Body of pancreas (tissue), 4 donors: ENCODE results near the gene MPHOSPH8.
"Not testable (repeated sequence)": the region's sequence is repeated elsewhere in the genome, so short reads cannot be mapped to it uniquely, and the experiment has no call there.

Experiments
- CTCF ChIP-seq, 7 experiments: fragments of 450-650 bp in 4 of 7; fragments of 200-600 bp in 3 of 7; sonication (generic) in 3 of 7; IDR thresholded peaks; one replicate each; pipeline ENCODE4 v1.5.1; 2016 to 2019; ENCODE audit warnings: antibody characterized with exemption in 7 of 7
- POLR2A ChIP-seq, 3 donors: fragments of 450-650 bp; IDR thresholded peaks; one replicate each; pipeline ENCODE4 v1.6.1; 2016; ENCODE audit warnings: antibody characterized with exemption in 3 of 3, mild to moderate bottlenecking in 2 of 3

DNA sequence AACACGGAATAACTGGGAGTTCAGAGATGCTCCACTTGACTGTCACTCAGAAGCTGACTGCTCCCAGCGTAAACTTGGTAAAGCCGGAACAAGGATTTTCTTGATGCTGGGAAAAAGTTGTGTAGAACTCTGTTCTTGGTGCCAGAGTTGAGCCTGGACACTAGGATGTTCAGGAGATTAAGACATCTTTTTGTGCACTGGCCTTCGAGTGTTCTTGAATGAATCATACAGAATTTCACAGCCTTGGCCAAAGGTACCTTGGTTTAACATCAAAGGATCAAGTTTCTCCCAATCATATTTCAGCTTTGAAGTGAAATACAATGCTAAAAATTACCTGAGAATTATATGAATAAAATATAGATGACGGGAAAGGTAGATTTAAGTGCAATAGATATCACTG, 67.5 kb downstream of the MPHOSPH8 start:
- not testable (repeated sequence) for TF ChIP-seq POLR2A, CTCF (IDR thresholded peaks at IDR 0.05)
